Endothelial cell of umbilical vein (primary cell): ENCODE measurements around the gene ZNF530. TPM values are rescaled to one million over a fixed set of nuclear protein-coding genes. Genes with fewer than 3 reads are reported as not detected.

ENCODE experiments used
- BruUV-seq: library from RNA; stranded (reverse); fragments of 400-500 nt; replicated peaks from 2 replicates; lab custom pipeline; 2021; lab: Mats Ljungman, UMichigan
- CTCF ChIA-PET: fragments of 300-600, 350-600 bp; sonication (Branson Sonifier 250); formaldehyde crosslinking; loops from one replicate; lab custom pipeline; 2021; ENCODE audit warnings: antibody characterized with exemption, inconsistent platforms; lab: Charles Lee
- POLR2A ChIA-PET: fragments of 300-600, 350-600 bp; sonication (Branson Sonifier 250); formaldehyde crosslinking; loops from one replicate; lab custom pipeline; 2021; ENCODE audit warnings: antibody characterized with exemption, inconsistent platforms; lab: Charles Lee
- DNase-seq: peaks from one replicate; pipeline ENCODE4 v3.0.0-alpha.2; 2011; ENCODE audit warnings: low read depth, low spot score
- FAIRE-seq: peaks from 2 replicates; lab custom pipeline; 2011; peaks lifted over from hg19 to GRCh38; lab: Jason Lieb, UNC
- H2AFZ ChIP-seq: 2 replicates; pipeline ENCODE4 v1.6.0; 2012; ENCODE audit warnings: low read depth, low read length, control low read depth, inconsistent platforms
- H3K27ac ChIP-seq: 2 replicates; pipeline ENCODE4 v1.5.1; 2011; ENCODE audit warnings: low read depth, mild to moderate bottlenecking, control low read depth, low read length, moderate library complexity; ENCODE audit not compliant: insufficient read depth
- H3K27me3 ChIP-seq, 2 experiments: 2 replicates each; pipeline versions ENCODE4 v1.6.0 to v1.6.1; 2011; ENCODE audit warnings: low read length in 2 of 2, mixed read lengths in 1 of 2; ENCODE audit not compliant: control insufficient read depth in 2 of 2, insufficient read depth in 2 of 2
- H3K36me3 ChIP-seq, 2 experiments: 2 replicates in 1 of 2; 3 replicates in 1 of 2; pipeline ENCODE4 v1.5.1; 2011; ENCODE audit warnings: low read length in 2 of 2, mild to moderate bottlenecking in 1 of 2, moderate library complexity in 1 of 2; ENCODE audit not compliant: control insufficient read depth in 2 of 2, insufficient read depth in 2 of 2; ENCODE audit errors: extremely low read depth in 1 of 2
- H3K4me1 ChIP-seq: 3 replicates; pipeline ENCODE4 v1.5.1; 2011; ENCODE audit warnings: mild to moderate bottlenecking, low read length; ENCODE audit not compliant: control insufficient read depth, insufficient read depth; ENCODE audit errors: extremely low read depth
- H3K4me2 ChIP-seq: 2 replicates; pipeline ENCODE4 v1.6.1; 2011; ENCODE audit warnings: low read length, control low read depth, mixed read lengths; ENCODE audit not compliant: insufficient read depth
- H3K4me3 ChIP-seq, 3 experiments: fragments of 200-600 bp in 1 of 3; sonication (generic), shearing (Covaris generic) in 1 of 3; replicated peaks in 1 of 3; 2 replicates each; pipeline ENCODE4 v1.5.1; 2011 to 2016; ENCODE audit warnings: control low read depth in 3 of 3, low read length in 3 of 3, mild to moderate bottlenecking in 2 of 3, inconsistent platforms in 1 of 3, low read depth in 1 of 3, moderate library complexity in 1 of 3; ENCODE audit not compliant: insufficient read depth in 1 of 3
- H3K79me2 ChIP-seq: 2 replicates; pipeline ENCODE4 v1.6.0; 2012; ENCODE audit warnings: low read length, inconsistent platforms; ENCODE audit not compliant: control insufficient read depth, insufficient read depth
- H3K9ac ChIP-seq: replicated peaks from 2 replicates; pipeline ENCODE3; 2011; ENCODE audit warnings: low read length, control low read depth; ENCODE audit not compliant: insufficient read depth; ENCODE audit errors: extremely low read depth
- H3K9me1 ChIP-seq: replicated peaks from 3 replicates; pipeline ENCODE4 v1.6.0; 2011; ENCODE audit warnings: mild to moderate bottlenecking, low read length; ENCODE audit not compliant: control insufficient read depth, insufficient read depth; ENCODE audit errors: extremely low read depth
- H3K9me3 ChIP-seq: replicated peaks from 2 replicates; pipeline ENCODE4 v1.5.1; 2012; ENCODE audit warnings: low read length, inconsistent platforms; ENCODE audit not compliant: control insufficient read depth, insufficient read depth
- H4K20me1 ChIP-seq: replicated peaks from 2 replicates; pipeline ENCODE3; 2011; ENCODE audit warnings: mild to moderate bottlenecking, low read length; ENCODE audit not compliant: control insufficient read depth, insufficient read depth; ENCODE audit errors: extremely low read depth
- EZH2 ChIP-seq: IDR thresholded peaks from 2 replicates; pipeline ENCODE4 v1.6.1; 2012; ENCODE audit warnings: borderline replicate concordance, low read depth, mild to moderate bottlenecking, moderate library complexity, low read length, inconsistent platforms; ENCODE audit not compliant: severe bottlenecking
- GATA2 ChIP-seq: IDR thresholded peaks from 2 replicates; pipeline ENCODE4 v1.7.0; 2011; ENCODE audit warnings: low read depth, mild to moderate bottlenecking, moderate library complexity, mixed read lengths, low read length; ENCODE audit not compliant: insufficient read length, insufficient read depth
- MAX ChIP-seq: IDR thresholded peaks from 2 replicates; pipeline ENCODE4 v1.6.1; 2011; ENCODE audit not compliant: insufficient read depth, insufficient read length
- MYC ChIP-seq: IDR thresholded peaks from one replicate; pipeline ENCODE4 v1.6.1; 2011; ENCODE audit warnings: mild to moderate bottlenecking, low read depth, low read length
- POLR2A ChIP-seq: IDR thresholded peaks from 2 replicates; pipeline ENCODE4 v1.6.1; 2012; ENCODE audit warnings: low read depth, mild to moderate bottlenecking, control low read depth, low read length
- POLR2AphosphoS5 ChIP-seq: IDR thresholded peaks from 2 replicates; pipeline ENCODE4 v1.6.1; 2012; ENCODE audit warnings: low read depth, mild to moderate bottlenecking, control low read depth, low read length, moderate library complexity; ENCODE audit not compliant: insufficient read depth
- dilution Hi-C: fragments of 300-500 bp; cut with MboI; formaldehyde crosslinking; loops from one replicate; pipeline ENCODE4 v1.15.0; 2019; ENCODE audit warnings: low sequenced_read_pairs; ENCODE audit not compliant: extremely low pct_ligation_motif_present
- intact Hi-C: fragments of 100-400 bp; cut with micrococcal nuclease; formaldehyde crosslinking; loops from one replicate; pipeline ENCODE4 v1.10.0; 2022
- polyA plus RNA-seq, 4 experiments: library from polyadenylated mRNA; depleted of rRNA in 3 of 4; stranded (reverse) in 3 of 4; unstranded in 1 of 4; fragments of >200 nt; gene quantifications; 2 replicates each; pipeline versions ENCODE4 v1.2.1 to v1.2.3, GENCODE V29; 2011 to 2012; ENCODE audit warnings: missing spikeins in 1 of 4
- total RNA-seq: library from RNA; stranded (reverse); gene quantifications from 2 replicates; pipeline ENCODE4 v1.2.3, GENCODE V29; 2021

The ZNF530 gene
- total and polyA plus RNA-seq, 2 donors (not counting 3 experiments of a cell fraction or from before 2014, with no cell fraction given) = 1.5 to 4.0 TPM

GRCh38 chr19:57632987-57633831 lies 33.5 kb downstream of the ZNF530 start, which contains the start of gene ZNF211:
Gene ZNF211, plus strand, starts transcription at chr19:57633168. Its CDS starts 179 bp downstream, at chr19:57633347.
- dilution Hi-C loops (no loop called here), intact Hi-C loops (loop anchor here (1.0 to 10.0 kb wide), 6 partner anchors 19 to 372 kb away; partner anchors contain the start of genes ZNF134, ZNF530, ZNF606 and ZNF749)
- Histone ChIP-seq H3K9me3 (peaks cover 2% of the 10 kb centered on the region), H3K79me2 (no peaks in the 10 kb centered on the region), H3K27me3 (no peaks in the 10 kb centered on the region), H2AFZ (peak within 1 kb of the TSS; percentile 93), H4K20me1 (no peaks in the 10 kb centered on the region), H3K9me1 (no peaks in the 10 kb centered on the region), H3K27ac (peak within 1 kb of the TSS; percentile 26), H3K4me1 (peaks cover 5% of the 10 kb centered on the region), H3K4me2 (peak within 1 kb of the TSS; percentile 67), H3K9ac (peak within 1 kb of the TSS; percentile 64), H3K4me3 (peak within 1 kb of the TSS; percentile 51 to 75 (median 71)), H3K36me3 (peaks cover 0 to 4% of the 10 kb centered on the region in 2 experiments)
- BruUV-seq = TSS peak; percentile 10
- CTCF ChIA-PET = interaction anchor here (0.6 to 0.7 kb wide), 3 partner anchors 19 to 372 kb away, joined by 3 to 7 read pairs (median 4); partner anchors contain the start of genes ZNF134 and ZNF551
- POLR2A ChIA-PET = interaction anchor here (0.6 to 1.0 kb wide), 2 partner anchors 19 to 426 kb away, joined by 3 to 4 read pairs; partner anchors contain the start of genes ZNF134 and ZNF135
- no peak for TF ChIP-seq MYC
- peak; percentile 46 for TF ChIP-seq POLR2A
- TF ChIP-seq EZH2 = no peak
- no peak for TF ChIP-seq MAX
- no peak for TF ChIP-seq GATA2
- no peak for TF ChIP-seq POLR2AphosphoS5
- peak; percentile 94 for DNase-seq
- FAIRE-seq = peak; percentile 93
